K562 (cell line): ENCODE data around the gene CDCA5. TPM values are rescaled to one million over a fixed set of nuclear protein-coding genes. Genes with fewer than 3 reads are reported as not detected.

ENCODE experiments used
- ATF1 ChIP-seq, 2 experiments: fragments of 450-650 bp in 1 of 2; IDR thresholded peaks; 2 replicates each; pipeline ENCODE4 v1.6.1; 2016; ENCODE audit warnings: missing compliant biosample characterization in 1 of 2, missing genetic modification characterization in 1 of 2
- ATF7 ChIP-seq: fragments of 450-650 bp; IDR thresholded peaks from 2 replicates; pipeline ENCODE4 v1.7.1; 2014; ENCODE audit warnings: mild to moderate bottlenecking, moderate library complexity
- ERF ChIP-seq: fragments of 450-650 bp; formaldehyde crosslinking; IDR thresholded peaks from 2 replicates; pipeline ENCODE4 v1.4.0; 2020; ENCODE audit warnings: mild to moderate bottlenecking, mixed read lengths
- NFE2 ChIP-seq: IDR thresholded peaks from 2 replicates; pipeline ENCODE4 v1.6.1; 2014; ENCODE audit warnings: antibody characterized with exemption, low read depth
- RFX5 ChIP-seq: IDR thresholded peaks from 2 replicates; pipeline ENCODE4 v1.6.1; 2011; ENCODE audit warnings: low read depth, mild to moderate bottlenecking, improper control_type of control experiment, low read length
- TCFL5 ChIP-seq: fragments of 250-450 bp; sonication (Bioruptor Pico); conservative IDR thresholded peaks from 2 replicates; pipeline ENCODE4 v1.6.1; 2021; ENCODE audit warnings: mild to moderate bottlenecking, moderate library complexity, matching md5 sums
- ZEB2 ChIP-seq: fragments of 450-650 bp; IDR thresholded peaks from 2 replicates; pipeline ENCODE4 v1.6.1; 2016
- ZNF57 ChIP-seq: fragments of 450-650 bp; formaldehyde crosslinking; IDR thresholded peaks from 2 replicates; pipeline ENCODE4 v1.4.0; 2020; ENCODE audit warnings: mild to moderate bottlenecking, moderate library complexity
- polyA plus RNA-seq, 8 experiments: library from polyadenylated mRNA; depleted of rRNA in 4 of 8; stranded (reverse) in 5 of 8; unstranded in 3 of 8; fragments of >200 nt; fragmentation: Nextera tagmentation in 2 of 8; fragmentation: Illumina TruSeq in 1 of 8; extraction: Ambion mirVana in 2 of 8; extraction: Trizol in 1 of 8; gene quantifications; 2 replicates each; pipeline versions ENCODE4 v1.2.1 to v1.2.3, GENCODE V29; 2011 to 2014; ENCODE audit warnings: inconsistent platforms in 1 of 8, missing spikeins in 1 of 8
- total RNA-seq, 7 experiments: library from RNA; depleted of rRNA in 6 of 7; stranded (reverse); fragments of >200 nt in 6 of 7; fragmentation: Illumina TruSeq in 2 of 7; extraction: Trizol in 2 of 7; gene quantifications; 2 replicates each; pipeline versions ENCODE4 v1.2.1 to v1.2.3, GENCODE V29; 2011 to 2021; ENCODE audit warnings: low replicate concordance in 1 of 7
- TF ChIP-seq, protein P1 (sequence below), 2 experiments: fragments of 450-650 bp in 1 of 2; sonication (generic) in 1 of 2; formaldehyde crosslinking in 1 of 2; IDR thresholded peaks; 2 replicates each; pipeline versions ENCODE4 v1.7.1 to v1.9.0; 2016 to 2022; ENCODE audit warnings: inconsistent platforms in 1 of 2, mild to moderate bottlenecking in 1 of 2, missing genetic modification reagents in 1 of 2
- TF ChIP-seq, protein P2 (sequence below), 2 experiments: fragments of 450-650 bp in 1 of 2; sonication (generic) in 1 of 2; formaldehyde crosslinking; conservative IDR thresholded peaks; 2 replicates each; pipeline versions ENCODE4 v1.4.0 to v1.8.1; 2020 to 2022; ENCODE audit warnings: mild to moderate bottlenecking in 1 of 2, missing genetic modification reagents in 1 of 2
- TF ChIP-seq, protein P3 (sequence below): sonication (generic); formaldehyde crosslinking; IDR thresholded peaks from 2 replicates; pipeline ENCODE4 v1.8.0; 2023; ENCODE audit warnings: missing genetic modification reagents, mild to moderate bottlenecking, borderline replicate concordance

The CDCA5 gene
- total and polyA plus RNA-seq, 9 of the 15 experiments (the other 6 are each of a cell fraction or from before 2014, with no cell fraction given) = 18.9 to 94.3 (median 64.6) TPM

DNA sequence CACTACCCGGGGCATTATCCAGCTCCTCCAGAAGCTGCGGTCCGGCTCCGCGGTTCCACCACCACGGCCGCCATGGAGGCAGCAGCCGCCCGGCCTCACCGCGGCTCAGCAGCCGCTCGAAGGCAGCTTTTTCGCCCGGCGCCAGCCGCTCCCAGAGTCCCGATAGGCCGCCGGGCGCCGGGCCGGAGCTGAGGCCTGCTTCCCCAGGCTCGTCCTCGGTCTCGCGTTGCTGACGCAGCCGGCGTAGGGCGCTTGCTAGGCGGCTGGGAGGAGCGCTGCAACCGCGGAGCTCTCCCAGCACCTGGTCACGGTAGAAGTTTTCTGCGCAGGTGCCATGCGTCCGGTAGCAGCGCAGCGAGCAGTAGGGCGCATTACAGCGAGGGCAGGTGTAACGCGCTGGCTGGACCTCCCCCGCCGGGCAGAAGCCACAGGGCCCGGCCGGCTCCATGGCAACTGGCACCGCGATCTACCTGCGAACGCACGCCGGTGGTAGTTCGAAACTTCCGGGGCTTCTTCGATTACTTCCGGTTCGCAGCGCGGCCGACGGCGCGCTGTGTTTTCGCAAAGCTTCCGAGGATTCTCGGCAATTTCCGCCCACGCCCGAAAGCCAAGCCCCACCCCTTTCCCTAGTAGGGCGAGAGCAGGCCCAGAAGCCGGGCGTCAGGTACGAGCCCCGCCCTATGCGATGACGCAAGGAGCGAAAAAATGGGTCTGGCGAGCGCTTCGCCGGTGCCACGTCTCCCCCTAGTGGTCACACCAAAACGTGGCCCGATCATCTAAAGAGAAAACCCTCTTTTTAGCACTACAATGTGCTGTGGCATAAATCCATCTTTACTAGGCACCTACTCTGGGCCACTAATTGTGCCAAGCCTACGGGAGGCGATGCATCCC is 33.6 kb upstream of the CDCA5 start, which contains the start of gene ZNHIT2 (continued):
- TF ChIP-seq, protein P1, sequence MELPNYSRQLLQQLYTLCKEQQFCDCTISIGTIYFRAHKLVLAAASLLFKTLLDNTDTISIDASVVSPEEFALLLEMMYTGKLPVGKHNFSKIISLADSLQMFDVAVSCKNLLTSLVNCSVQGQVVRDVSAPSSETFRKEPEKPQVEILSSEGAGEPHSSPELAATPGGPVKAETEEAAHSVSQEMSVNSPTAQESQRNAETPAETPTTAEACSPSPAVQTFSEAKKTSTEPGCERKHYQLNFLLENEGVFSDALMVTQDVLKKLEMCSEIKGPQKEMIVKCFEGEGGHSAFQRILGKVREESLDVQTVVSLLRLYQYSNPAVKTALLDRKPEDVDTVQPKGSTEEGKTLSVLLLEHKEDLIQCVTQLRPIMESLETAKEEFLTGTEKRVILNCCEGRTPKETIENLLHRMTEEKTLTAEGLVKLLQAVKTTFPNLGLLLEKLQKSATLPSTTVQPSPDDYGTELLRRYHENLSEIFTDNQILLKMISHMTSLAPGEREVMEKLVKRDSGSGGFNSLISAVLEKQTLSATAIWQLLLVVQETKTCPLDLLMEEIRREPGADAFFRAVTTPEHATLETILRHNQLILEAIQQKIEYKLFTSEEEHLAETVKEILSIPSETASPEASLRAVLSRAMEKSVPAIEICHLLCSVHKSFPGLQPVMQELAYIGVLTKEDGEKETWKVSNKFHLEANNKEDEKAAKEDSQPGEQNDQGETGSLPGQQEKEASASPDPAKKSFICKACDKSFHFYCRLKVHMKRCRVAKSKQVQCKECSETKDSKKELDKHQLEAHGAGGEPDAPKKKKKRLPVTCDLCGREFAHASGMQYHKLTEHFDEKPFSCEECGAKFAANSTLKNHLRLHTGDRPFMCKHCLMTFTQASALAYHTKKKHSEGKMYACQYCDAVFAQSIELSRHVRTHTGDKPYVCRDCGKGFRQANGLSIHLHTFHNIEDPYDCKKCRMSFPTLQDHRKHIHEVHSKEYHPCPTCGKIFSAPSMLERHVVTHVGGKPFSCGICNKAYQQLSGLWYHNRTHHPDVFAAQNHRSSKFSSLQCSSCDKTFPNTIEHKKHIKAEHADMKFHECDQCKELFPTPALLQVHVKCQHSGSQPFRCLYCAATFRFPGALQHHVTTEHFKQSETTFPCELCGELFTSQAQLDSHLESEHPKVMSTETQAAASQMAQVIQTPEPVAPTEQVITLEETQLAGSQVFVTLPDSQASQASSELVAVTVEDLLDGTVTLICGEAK (IDR thresholded peaks at IDR 0.05) = peak; percentile 98
- TF ChIP-seq, protein P1 (CRISPR knock-in tag; IDR thresholded peaks at IDR 0.05) = no peak
- no peak for TF ChIP-seq RFX5
- no peak for TF ChIP-seq ERF (CRISPR knock-in tag)
- TF ChIP-seq, protein P2, sequence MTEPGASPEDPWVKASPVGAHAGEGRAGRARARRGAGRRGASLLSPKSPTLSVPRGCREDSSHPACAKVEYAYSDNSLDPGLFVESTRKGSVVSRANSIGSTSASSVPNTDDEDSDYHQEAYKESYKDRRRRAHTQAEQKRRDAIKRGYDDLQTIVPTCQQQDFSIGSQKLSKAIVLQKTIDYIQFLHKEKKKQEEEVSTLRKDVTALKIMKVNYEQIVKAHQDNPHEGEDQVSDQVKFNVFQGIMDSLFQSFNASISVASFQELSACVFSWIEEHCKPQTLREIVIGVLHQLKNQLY (CRISPR knock-in tag; conservative IDR thresholded peaks at IDR 0.05) = peak in 1 of 2 experiments; percentile 80; a peak in 1 of 4 replicates
- TF ChIP-seq NFE2 = no peak
- TF ChIP-seq ZNF57 (CRISPR knock-in tag) = no peak
- TF ChIP-seq TCFL5 = no peak
- TF ChIP-seq ZEB2 = peak; percentile 65; the same call in 1 of the 2 replicates
- TF ChIP-seq ATF1 (CRISPR knock-in tag; IDR thresholded peaks at IDR 0.05) = no peak; the same call in 1 of the 2 replicates
- peak; percentile 96 for TF ChIP-seq ATF1 (tag; IDR thresholded peaks at IDR 0.05)
- TF ChIP-seq ATF7 = peak; percentile 97
- TF ChIP-seq, protein P3, sequence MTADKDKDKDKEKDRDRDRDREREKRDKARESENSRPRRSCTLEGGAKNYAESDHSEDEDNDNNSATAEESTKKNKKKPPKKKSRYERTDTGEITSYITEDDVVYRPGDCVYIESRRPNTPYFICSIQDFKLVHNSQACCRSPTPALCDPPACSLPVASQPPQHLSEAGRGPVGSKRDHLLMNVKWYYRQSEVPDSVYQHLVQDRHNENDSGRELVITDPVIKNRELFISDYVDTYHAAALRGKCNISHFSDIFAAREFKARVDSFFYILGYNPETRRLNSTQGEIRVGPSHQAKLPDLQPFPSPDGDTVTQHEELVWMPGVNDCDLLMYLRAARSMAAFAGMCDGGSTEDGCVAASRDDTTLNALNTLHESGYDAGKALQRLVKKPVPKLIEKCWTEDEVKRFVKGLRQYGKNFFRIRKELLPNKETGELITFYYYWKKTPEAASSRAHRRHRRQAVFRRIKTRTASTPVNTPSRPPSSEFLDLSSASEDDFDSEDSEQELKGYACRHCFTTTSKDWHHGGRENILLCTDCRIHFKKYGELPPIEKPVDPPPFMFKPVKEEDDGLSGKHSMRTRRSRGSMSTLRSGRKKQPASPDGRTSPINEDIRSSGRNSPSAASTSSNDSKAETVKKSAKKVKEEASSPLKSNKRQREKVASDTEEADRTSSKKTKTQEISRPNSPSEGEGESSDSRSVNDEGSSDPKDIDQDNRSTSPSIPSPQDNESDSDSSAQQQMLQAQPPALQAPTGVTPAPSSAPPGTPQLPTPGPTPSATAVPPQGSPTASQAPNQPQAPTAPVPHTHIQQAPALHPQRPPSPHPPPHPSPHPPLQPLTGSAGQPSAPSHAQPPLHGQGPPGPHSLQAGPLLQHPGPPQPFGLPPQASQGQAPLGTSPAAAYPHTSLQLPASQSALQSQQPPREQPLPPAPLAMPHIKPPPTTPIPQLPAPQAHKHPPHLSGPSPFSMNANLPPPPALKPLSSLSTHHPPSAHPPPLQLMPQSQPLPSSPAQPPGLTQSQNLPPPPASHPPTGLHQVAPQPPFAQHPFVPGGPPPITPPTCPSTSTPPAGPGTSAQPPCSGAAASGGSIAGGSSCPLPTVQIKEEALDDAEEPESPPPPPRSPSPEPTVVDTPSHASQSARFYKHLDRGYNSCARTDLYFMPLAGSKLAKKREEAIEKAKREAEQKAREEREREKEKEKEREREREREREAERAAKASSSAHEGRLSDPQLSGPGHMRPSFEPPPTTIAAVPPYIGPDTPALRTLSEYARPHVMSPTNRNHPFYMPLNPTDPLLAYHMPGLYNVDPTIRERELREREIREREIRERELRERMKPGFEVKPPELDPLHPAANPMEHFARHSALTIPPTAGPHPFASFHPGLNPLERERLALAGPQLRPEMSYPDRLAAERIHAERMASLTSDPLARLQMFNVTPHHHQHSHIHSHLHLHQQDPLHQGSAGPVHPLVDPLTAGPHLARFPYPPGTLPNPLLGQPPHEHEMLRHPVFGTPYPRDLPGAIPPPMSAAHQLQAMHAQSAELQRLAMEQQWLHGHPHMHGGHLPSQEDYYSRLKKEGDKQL (CRISPR knock-in tag) = no peak
